SU-DHL-6 (cell line): Measurements from ENCODE around the gene RIMKLA.

Experiments
- H2AFZ ChIP-seq: fragments of 200-600 bp; sonication (generic); 2 replicates; pipeline ENCODE4 v1.6.1; 2014; ENCODE audit warnings: low read depth, mild to moderate bottlenecking, moderate library complexity, mixed read lengths, antibody characterized with exemption, low read length; ENCODE audit not compliant: severe bottlenecking
- H3F3A ChIP-seq: fragments of 200-600 bp; shearing (Covaris generic); 2 replicates; pipeline ENCODE4 v1.6.0; 2016; ENCODE audit warnings: antibody characterized with exemption, mild to moderate bottlenecking; ENCODE audit not compliant: insufficient read depth
- H3K27ac ChIP-seq: fragments of 200-600 bp; sonication (generic); 2 replicates; pipeline ENCODE4 v1.5.1; 2016; ENCODE audit warnings: low read depth, mild to moderate bottlenecking, low read length, moderate library complexity, mixed read lengths
- H3K27me3 ChIP-seq: fragments of 200-600 bp; sonication (generic), shearing (Covaris generic); 2 replicates; pipeline ENCODE4 v1.6.0; 2014; ENCODE audit warnings: mild to moderate bottlenecking, low read length
- H3K36me3 ChIP-seq: fragments of 200-600 bp; sonication (generic); 2 replicates; pipeline ENCODE4 v1.6.1; 2014; ENCODE audit warnings: mild to moderate bottlenecking, low read length, mixed read lengths
- H3K4me2 ChIP-seq: fragments of 300-600, 200-600 bp; shearing (Covaris generic), sonication (generic); 2 replicates; pipeline ENCODE4 v1.6.0; 2014; ENCODE audit warnings: low read length, low read depth, mild to moderate bottlenecking; ENCODE audit not compliant: poor library complexity, severe bottlenecking
- H3K4me3 ChIP-seq: fragments of 200-600 bp; sonication (generic); 2 replicates; pipeline ENCODE4 v1.5.1; 2014; ENCODE audit warnings: antibody characterized with exemption, low read length, mild to moderate bottlenecking, mixed read lengths; ENCODE audit not compliant: insufficient read depth, poor library complexity, severe bottlenecking
- H3K79me2 ChIP-seq: fragments of 200-600 bp; sonication (generic); 2 replicates; pipeline ENCODE4 v1.6.1; 2014; ENCODE audit warnings: mild to moderate bottlenecking, low read length, moderate library complexity; ENCODE audit not compliant: insufficient read depth
- H3K9ac ChIP-seq: fragments of 200-600 bp; sonication (generic); 2 replicates; pipeline ENCODE4 v1.7.0; 2014; ENCODE audit warnings: mild to moderate bottlenecking, low read length
- H3K9me2 ChIP-seq: fragments of 200-600 bp; sonication (generic); replicated peaks from 2 replicates; pipeline ENCODE4 v1.6.1; 2014; ENCODE audit warnings: low read length; ENCODE audit not compliant: insufficient read depth
- H3K9me3 ChIP-seq: fragments of 200-600 bp; sonication (generic); 2 replicates; pipeline ENCODE4 v1.6.1; 2014; ENCODE audit warnings: low read length, mixed read lengths; ENCODE audit not compliant: insufficient read depth
- H4K20me1 ChIP-seq: fragments of 200-600 bp; sonication (generic); 2 replicates; pipeline ENCODE4 v1.6.1; 2014; ENCODE audit warnings: low read depth, mild to moderate bottlenecking, antibody characterized with exemption, low read length, moderate library complexity, mixed read lengths
- EZH2phosphoT487 ChIP-seq: fragments of 200-600 bp; sonication (generic), shearing (Covaris generic); conservative IDR thresholded peaks from 2 replicates; pipeline ENCODE4 v1.6.1; 2018; ENCODE audit warnings: mild to moderate bottlenecking, antibody characterized with exemption, low read length, moderate library complexity, mixed read lengths
- TF ChIP-seq, protein P1 (sequence below): fragments of 200-600 bp; sonication (generic); IDR thresholded peaks from one replicate; pipeline ENCODE4 v1.5.1; 2017; ENCODE audit warnings: antibody characterized with exemption, mild to moderate bottlenecking, low read length, moderate library complexity; ENCODE audit not compliant: insufficient read depth, poor library complexity, severe bottlenecking

The RIMKLA gene

DNA sequence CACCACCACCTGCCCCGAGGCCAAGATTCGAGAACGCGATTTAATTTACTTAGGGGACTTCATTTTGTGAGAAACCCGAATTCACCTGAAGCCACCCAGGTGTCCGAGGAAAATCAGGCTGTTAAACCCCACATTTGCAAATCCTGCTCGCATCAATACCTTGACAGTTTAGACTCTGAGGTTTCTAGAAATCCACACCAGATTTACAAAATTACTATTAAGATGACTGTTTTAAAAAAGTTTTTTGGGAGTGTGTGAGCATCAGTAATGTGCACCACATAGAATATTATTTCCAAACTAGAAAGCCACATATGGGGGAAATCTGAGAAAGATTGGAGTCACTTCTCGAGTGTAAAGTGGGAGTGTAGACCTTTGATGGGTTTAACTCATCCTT lies 685 bp downstream of the RIMKLA start:
- peak overlapping the region; percentile 55 for H3K4me3 ChIP-seq
- no peaks in the 10 kb centered on the region for H4K20me1 ChIP-seq
- no peaks in the 10 kb centered on the region for H3K9me3 ChIP-seq
- H2AFZ ChIP-seq, result peak overlapping the region; percentile 61
- 0 out of 2 replicates have a peak, but pooled peaks cover 6% of the 10 kb centered on the region for H3F3A ChIP-seq
- peak overlapping the region; percentile 51 for H3K9ac ChIP-seq
- TF ChIP-seq, protein P1, sequence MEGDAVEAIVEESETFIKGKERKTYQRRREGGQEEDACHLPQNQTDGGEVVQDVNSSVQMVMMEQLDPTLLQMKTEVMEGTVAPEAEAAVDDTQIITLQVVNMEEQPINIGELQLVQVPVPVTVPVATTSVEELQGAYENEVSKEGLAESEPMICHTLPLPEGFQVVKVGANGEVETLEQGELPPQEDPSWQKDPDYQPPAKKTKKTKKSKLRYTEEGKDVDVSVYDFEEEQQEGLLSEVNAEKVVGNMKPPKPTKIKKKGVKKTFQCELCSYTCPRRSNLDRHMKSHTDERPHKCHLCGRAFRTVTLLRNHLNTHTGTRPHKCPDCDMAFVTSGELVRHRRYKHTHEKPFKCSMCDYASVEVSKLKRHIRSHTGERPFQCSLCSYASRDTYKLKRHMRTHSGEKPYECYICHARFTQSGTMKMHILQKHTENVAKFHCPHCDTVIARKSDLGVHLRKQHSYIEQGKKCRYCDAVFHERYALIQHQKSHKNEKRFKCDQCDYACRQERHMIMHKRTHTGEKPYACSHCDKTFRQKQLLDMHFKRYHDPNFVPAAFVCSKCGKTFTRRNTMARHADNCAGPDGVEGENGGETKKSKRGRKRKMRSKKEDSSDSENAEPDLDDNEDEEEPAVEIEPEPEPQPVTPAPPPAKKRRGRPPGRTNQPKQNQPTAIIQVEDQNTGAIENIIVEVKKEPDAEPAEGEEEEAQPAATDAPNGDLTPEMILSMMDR, result no peak
- no peak for TF ChIP-seq EZH2phosphoT487
- H3K27ac ChIP-seq, result no peak overlapping the region
- H3K79me2 ChIP-seq, result no peaks in the 10 kb centered on the region
- H3K36me3 ChIP-seq, result no peaks in the 10 kb centered on the region
- peak overlapping the region; percentile 53 for H3K4me2 ChIP-seq
- H3K9me2 ChIP-seq, result no peaks in the 10 kb centered on the region
- no peaks in the 10 kb centered on the region for H3K27me3 ChIP-seq

DNA sequence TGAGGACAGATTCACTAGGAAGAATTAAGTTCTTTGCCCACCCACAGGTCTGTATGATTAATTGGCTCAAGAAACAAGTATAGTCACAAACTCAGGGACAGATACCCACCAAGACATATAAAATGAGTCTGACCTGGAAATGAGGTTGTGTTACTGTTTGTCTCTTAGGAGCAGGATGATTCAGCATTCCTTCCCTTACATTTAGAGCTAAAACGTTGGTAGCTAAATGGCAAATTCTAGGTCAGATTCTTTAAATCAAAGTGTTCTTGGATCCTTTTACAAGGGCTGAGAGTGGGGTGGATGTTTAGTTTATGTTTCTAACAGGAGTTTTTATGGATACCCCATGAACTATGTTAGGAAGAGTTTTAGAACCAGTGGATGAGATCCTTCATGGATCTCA lies 4.7 kb downstream of the RIMKLA start:
- no peak overlapping the region for H3K4me3 ChIP-seq
- H3K4me2 ChIP-seq, result no peak overlapping the region
- no peaks in the 10 kb centered on the region for H3K36me3 ChIP-seq
- H3K9me3 ChIP-seq, result no peaks in the 10 kb centered on the region
- no peaks in the 10 kb centered on the region for H3F3A ChIP-seq
- H3K79me2 ChIP-seq, result no peaks in the 10 kb centered on the region
- no peak overlapping the region for H2AFZ ChIP-seq
- no peak overlapping the region for H3K9ac ChIP-seq
- H4K20me1 ChIP-seq, result no peaks in the 10 kb centered on the region
- no peaks in the 10 kb centered on the region for H3K27me3 ChIP-seq
- H3K9me2 ChIP-seq, result no peaks in the 10 kb centered on the region
- H3K27ac ChIP-seq, result no peak overlapping the region
- TF ChIP-seq, protein P1, result no peak
- no peak for TF ChIP-seq EZH2phosphoT487

DNA sequence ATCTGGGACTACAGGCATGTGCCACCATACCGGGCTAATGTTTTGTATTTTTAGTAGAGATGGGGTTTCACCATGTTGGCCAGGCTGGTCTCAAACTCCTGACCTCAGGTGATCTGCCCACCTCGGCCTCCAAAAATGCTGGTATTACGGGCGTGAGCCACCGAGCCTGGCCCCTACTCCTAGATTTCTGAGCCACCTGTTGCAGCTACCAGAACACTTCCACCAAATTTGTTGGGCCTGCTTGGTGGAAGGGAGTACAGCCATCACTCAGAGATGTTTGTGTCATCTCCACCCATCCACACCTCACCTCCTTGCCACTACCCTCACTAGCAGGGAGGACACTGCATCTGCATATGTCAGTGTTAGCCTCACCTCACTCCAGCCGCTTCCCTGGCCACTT lies 5.5 kb downstream of the RIMKLA start:
- Histone ChIP-seq H2AFZ (no peak overlapping the region), H3K27me3 (no peaks in the 10 kb centered on the region), H3K4me3 (no peak overlapping the region), H3K9me3 (no peaks in the 10 kb centered on the region), H3K4me2 (no peak overlapping the region), H3K79me2 (no peaks in the 10 kb centered on the region), H3K36me3 (no peaks in the 10 kb centered on the region), H4K20me1 (no peaks in the 10 kb centered on the region), H3K9me2 (no peaks in the 10 kb centered on the region), H3F3A (no peaks in the 10 kb centered on the region), H3K27ac (no peak overlapping the region), H3K9ac (no peak overlapping the region)
- TF ChIP-seq EZH2phosphoT487, result no peak
- TF ChIP-seq, protein P1, result no peak
